ENCODE measurements around the gene PCDH1.
A peak's percentile ranks its signal among the peaks of the same experiment; 100 is the strongest.
"Not testable (repeated sequence)": the region's sequence is repeated elsewhere in the genome, so short reads cannot be mapped to it uniquely, and the experiment has no call there.

The PCDH1 gene

DNA sequence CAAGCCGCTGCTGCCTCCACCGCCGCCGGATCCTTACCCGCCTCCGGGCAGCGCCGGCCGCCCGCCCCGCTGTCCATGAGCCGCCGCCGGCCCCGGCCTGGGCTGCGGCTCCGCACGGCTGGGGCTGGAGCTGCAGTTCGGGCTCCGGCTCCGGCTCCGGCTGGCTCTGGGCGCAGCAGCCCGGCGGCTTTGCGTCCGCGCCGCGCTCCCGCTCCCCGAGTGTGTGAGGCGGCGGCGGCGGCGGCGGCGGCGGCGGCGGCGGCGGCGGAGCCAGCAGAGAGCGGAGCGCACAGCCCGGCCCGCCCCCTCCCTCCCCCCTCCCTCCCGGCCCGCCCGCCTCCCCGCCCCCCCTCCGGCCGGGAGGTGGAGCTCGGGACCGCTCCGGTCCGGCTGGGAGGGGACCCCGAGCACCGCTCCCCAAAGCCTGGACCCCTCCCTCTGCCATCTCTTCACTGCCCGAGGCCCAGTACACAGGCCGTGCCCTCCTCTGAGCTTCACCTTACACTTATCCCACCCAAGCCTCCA, at the start of gene PCDH1:
Gene PCDH1 (minus strand): TSS at position 225 of the 525 bp plus-strand sequence. CDS start 148 bp downstream, at position 77.
- no peak for DNase-seq

- DNase-seq: no peak
Measured at GRCh38 chr5:141926434-141926833, 48.2 kb upstream of the PCDH1 start.

DNA sequence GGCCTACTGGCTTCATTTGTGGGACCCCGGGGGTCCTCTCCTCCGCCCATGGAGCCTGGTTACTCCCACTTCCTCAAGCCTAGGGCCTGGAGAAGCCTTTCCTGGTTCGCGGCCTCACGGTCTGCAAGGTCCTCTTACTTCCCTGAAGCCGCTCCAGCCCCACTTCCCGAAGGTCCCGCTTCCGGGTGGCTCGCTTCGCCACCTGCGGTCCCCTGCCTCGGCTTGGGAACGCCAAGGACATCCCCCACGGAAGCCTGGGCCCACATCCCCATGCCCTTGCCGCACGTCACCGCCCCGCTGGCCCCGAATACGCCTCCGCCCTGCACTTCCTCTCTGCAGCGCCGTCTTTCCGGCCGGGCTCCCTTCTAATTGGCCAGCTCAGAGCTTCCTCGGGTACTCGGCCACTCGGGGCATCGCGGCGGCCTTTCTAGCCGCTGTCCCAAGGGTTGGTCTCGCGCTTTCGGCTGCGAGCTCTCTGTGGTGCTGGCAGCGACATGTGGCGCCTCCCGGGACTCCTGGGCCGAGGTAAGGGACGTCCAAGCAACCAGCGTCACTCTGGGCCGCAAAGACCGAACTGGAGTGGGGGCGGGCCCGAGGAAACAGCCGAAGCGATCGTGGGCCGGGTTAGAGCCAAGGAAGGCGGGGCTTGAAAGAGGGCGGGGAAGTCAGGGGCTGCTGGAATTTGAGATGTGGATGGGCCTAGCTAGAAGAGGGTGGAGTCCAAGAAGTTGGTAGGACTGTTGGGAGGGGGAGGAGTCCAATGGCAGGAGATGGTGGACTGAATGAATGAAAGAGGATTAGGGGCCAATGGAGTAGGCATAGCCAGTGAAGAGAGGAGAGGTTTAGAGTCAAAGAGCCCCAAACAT, 45.5 kb upstream of the PCDH1 start, which contains the start of gene DELE1:
Gene DELE1 (plus strand): TSS at position 424 of the 866 bp plus-strand sequence. CDS start 71 bp downstream, at position 495.
- peak; percentile 97 for DNase-seq

DNA sequence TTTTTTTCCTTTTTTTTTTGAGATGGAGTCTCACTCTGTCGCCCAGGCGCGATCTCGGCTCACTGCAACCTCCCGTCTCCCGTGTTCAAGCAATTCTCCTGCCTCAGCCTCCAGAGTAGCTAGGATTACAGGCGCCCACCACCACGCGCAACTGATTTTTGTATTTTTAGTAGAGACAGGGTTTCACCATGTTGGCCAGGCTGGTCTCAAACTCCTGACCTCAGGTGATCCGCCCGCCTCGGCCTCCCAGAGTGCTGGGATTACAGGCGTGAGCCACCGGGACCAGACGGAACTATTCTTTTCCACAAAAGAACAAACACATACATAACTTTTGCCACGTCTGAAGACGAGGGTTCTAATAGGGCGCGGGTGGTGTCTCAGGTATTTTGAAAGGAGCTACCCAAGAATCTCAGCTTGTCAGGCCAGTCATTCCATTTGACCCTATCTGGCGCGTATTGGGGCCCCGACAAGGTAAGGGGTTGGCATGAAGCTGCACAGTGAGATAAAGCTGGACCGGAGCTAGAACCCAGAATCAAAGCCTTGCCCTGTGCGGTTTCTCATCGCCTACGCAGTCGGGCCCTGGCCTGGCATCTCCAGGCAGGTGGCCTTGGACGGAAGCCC, 44.7 kb upstream of the PCDH1 start:
- DNase-seq: not testable (repeated sequence)

- DNase-seq: no peak
Measured at GRCh38 chr5:141920771-141921170, 42.6 kb upstream of the PCDH1 start.

DNA sequence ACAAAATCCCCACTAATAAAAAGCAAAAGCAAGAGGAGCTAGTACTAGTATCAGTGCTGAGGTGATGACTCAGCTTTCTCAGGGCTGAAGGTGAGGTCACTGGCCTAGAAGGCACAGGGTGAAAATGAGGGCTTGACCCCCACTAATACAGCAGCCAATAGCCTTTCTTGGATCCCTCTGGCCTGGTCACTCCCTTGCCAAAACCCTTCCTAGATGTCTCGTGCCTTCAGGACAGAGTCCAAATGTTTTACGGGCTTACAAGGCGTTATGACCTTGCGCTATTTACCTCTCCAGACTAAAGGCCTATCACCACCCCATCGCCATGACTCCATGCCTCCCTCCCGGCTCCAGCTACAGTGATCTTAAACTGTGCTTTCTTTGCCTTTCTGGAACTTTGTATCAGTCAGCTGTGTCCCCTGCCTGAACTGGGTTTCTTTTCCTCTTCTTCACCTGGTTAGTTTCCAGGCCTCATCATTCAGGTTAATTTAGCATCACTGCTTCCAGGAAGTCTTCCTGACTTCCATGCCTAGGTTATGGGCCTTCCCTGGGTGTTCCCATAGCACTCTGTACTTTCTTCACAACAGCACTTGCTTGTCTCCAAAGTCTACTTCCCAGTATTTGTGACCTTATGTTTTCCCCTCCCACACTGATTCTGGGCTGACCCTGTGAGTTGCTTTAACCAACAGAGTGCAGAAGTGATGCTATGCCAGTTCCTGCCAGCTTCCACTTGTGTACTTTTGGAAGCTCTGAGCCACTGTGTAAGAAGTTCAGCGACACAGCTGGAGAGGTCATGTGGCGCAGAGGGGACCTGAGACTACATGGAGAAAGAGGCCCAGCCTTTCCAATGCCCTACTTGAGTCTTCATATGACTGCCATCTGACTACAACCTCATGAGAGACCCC, 41.3 kb upstream of the PCDH1 start:
- no peak for DNase-seq

DNA sequence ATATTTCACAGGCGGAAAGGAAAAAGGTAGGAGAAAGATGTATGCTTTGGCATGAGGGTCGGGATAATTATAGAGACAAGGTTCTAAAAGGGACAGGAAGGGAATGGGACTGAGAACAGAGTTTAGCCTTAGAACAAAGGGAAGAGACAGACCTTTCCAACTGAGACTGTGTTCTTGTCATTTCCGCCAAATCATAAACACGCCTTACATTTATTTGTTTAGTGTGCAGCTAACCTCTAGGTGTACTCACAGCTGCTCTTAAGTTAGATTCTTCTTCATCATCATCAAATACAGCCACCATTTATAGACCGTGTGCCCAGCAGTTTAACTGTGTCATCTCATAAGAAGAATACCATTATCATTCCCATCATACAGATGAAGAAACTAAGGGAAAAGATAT, 39.5 kb upstream of the PCDH1 start:
- DNase-seq: no peak

DNA sequence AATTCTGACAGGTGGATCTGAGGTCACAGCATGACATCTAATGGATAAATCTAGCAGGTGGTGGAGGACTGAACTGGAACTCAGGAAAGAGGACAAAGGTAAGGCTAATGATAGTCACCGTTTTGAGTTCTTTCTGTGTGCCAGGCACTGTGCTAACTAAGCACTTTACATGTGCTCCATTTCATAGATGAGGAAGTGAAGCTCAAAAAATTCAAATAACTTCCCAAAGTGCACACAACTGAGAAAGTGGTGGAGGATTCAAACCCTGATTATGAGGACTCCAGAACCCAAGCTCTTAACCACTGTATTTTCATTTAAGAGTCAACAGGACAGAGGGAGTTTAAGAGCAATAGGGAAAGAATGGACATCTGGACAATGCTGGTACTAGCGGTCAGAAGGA, 38.3 kb upstream of the PCDH1 start:
- no peak for DNase-seq

DNA sequence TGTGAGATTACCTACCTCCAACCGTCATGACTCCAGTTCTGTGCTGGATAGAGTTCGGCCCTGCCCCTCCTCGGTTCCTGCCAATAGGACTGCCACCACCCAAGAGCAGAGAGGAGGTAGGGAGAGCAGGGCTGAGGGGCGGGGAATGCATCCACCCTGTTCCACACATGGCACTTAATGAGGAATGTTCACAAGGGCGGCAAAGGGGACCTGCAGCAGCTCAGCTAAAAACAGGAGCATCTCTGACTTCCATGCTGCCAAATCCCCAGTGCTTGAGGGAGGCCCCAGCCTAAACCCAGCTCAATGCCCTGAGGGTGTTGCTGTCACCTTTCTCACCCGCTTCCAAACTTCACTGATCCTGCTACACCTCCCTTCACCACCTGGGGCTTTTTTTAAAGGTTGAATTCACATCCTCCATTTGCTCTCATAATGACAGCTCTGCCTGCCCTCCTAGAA, 37.7 kb upstream of the PCDH1 start:
- DNase-seq: no peak

GRCh38 chr5:141914797-141915196, 36.6 kb upstream of the PCDH1 start:
- no peak for DNase-seq

- peak; percentile 41 for DNase-seq
Measured at GRCh38 chr5:141914199-141914743, 36.1 kb upstream of the PCDH1 start.

GRCh38 chr5:141913560-141914198, 35.5 kb upstream of the PCDH1 start:
- DNase-seq: no peak

DNA sequence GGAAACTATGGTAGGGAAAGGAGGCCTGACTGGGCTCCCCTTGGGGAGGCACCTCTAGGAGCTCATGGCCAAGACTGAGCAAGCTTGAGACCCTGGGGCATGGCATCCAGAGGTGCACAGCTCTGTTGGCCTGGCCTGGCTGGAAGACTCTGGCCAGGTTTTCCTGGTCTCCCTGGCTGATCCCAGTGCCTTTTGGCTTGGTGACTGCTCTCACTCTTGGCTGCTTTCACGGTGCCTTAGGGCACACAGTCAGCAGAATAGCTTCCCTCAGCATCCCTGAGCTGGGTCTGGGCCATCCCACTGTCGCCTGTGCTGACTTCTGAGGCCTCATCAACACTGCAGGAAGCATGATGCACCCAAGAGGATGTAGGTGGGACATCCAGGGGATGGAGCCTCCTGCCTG, 32.1 kb upstream of the PCDH1 start:
- no peak for DNase-seq

GRCh38 chr5:141909212-141909611, 31.0 kb upstream of the PCDH1 start:
- DNase-seq: no peak

- no peak for DNase-seq
Measured at GRCh38 chr5:141908796-141909195, 30.6 kb upstream of the PCDH1 start.

DNA sequence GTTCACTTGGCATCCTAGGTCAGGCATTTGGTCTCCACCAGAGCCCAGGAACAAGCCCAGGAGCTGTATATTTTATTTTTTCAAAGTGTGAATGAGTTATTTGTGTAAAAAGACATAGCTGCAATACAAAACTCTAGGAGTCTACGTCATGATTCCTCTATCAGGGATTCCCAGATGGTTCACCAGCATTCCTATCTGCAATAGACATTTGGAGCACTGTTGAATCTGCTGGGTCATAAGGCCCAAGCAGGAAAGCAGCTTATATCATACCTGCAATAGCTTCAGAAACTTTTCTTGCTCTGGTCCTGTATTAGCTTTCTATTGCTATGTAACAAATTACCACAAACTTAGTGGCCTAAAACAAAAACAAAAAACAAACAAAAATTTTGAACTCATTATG, 28.8 kb upstream of the PCDH1 start:
- no peak for DNase-seq

- no peak for DNase-seq
Measured at GRCh38 chr5:141906517-141906916, 28.3 kb upstream of the PCDH1 start.

- no peak for DNase-seq
Measured at GRCh38 chr5:141904551-141904950, 26.3 kb upstream of the PCDH1 start.

GRCh38 chr5:141903261-141903660, 25.1 kb upstream of the PCDH1 start:
- DNase-seq: no peak

GRCh38 chr5:141902015-141902814, 24.0 kb upstream of the PCDH1 start:
- DNase-seq: peak; percentile 40

- DNase-seq: no peak
Measured at GRCh38 chr5:141898448-141899049, 20.3 kb upstream of the PCDH1 start.
